Calu3 (cell line): ENCODE measurements around the gene GCNT2. TPM values are rescaled to one million over a fixed set of nuclear protein-coding genes. Genes with fewer than 3 reads are reported as not detected.

ENCODE experiments used
- BruUV-seq: library from RNA; stranded (reverse); fragments of 400-500 nt; replicated peaks from 2 replicates; lab custom pipeline; 2021; lab: Mats Ljungman, UMichigan
- CTCF ChIA-PET: fragments of 300-600 bp; sonication (Branson Sonifier 250); formaldehyde crosslinking; loops from one replicate; lab custom pipeline; 2022; ENCODE audit warnings: antibody characterized with exemption; lab: Charles Lee
- DNase-seq: peaks from one replicate; pipeline ENCODE4 v3.0.0; 2022
- H3K27ac Mint-ChIP-seq: one replicate; pipeline ENCODE4 v1.8.0; 2022; ENCODE audit warnings: mixed read lengths; ENCODE audit not compliant: unreplicated experiment
- H3K27me3 Mint-ChIP-seq: one replicate; pipeline ENCODE4 v1.8.0; 2022; ENCODE audit warnings: mixed read lengths; ENCODE audit not compliant: unreplicated experiment
- H3K36me3 Mint-ChIP-seq: one replicate; pipeline ENCODE4 v1.8.0; 2022; ENCODE audit warnings: mild to moderate bottlenecking, moderate library complexity, mixed read lengths; ENCODE audit not compliant: insufficient read depth, unreplicated experiment
- H3K4me1 Mint-ChIP-seq: one replicate; pipeline ENCODE4 v1.8.0; 2022; ENCODE audit warnings: mild to moderate bottlenecking, low read depth, mixed read lengths; ENCODE audit not compliant: unreplicated experiment
- H3K4me3 Mint-ChIP-seq: one replicate; pipeline ENCODE4 v1.8.0; 2022; ENCODE audit warnings: mild to moderate bottlenecking, low read depth, moderate library complexity, mixed read lengths; ENCODE audit not compliant: unreplicated experiment
- H3K9me3 Mint-ChIP-seq: one replicate; pipeline ENCODE4 v1.8.0; 2022; ENCODE audit warnings: low read depth, mixed read lengths; ENCODE audit not compliant: unreplicated experiment
- CTCF ChIP-seq: fragments of 200-600 bp; IDR thresholded peaks from one replicate; pipeline ENCODE4 v1.8.0; 2022; ENCODE audit warnings: antibody characterized with exemption; ENCODE audit not compliant: unreplicated experiment
- intact Hi-C: fragments of 100-400 bp; cut with micrococcal nuclease; formaldehyde crosslinking; loops from one replicate; pipeline ENCODE4 v1.10.0; 2022; ENCODE audit not compliant: unreplicated experiment
- total RNA-seq: library from RNA; stranded (reverse); gene quantifications from 2 replicates; pipeline ENCODE4 v1.2.3, GENCODE V29; 2022

GCNT2 gene
- total RNA-seq, 1 experiment from 2014 or later = 18.0 TPM

GRCh38 chr6:10535193-10535592 lies 14.0 kb downstream of the GCNT2 start:
- Mint-ChIP-seq H3K27me3 (no peaks in the 10 kb centered on the region), H3K4me3 (no peak overlapping the region), H3K4me1 (peaks cover 18% of the 10 kb centered on the region), H3K9me3 (no peaks in the 10 kb centered on the region), H3K27ac (no peak overlapping the region), H3K36me3 (peaks cover 22% of the 10 kb centered on the region)
- no peak for DNase-seq
- CTCF ChIA-PET = no interaction called here
- no peak for TF ChIP-seq CTCF
- intact Hi-C loops = no loop called here
- BruUV-seq = no TSS peak

DNA sequence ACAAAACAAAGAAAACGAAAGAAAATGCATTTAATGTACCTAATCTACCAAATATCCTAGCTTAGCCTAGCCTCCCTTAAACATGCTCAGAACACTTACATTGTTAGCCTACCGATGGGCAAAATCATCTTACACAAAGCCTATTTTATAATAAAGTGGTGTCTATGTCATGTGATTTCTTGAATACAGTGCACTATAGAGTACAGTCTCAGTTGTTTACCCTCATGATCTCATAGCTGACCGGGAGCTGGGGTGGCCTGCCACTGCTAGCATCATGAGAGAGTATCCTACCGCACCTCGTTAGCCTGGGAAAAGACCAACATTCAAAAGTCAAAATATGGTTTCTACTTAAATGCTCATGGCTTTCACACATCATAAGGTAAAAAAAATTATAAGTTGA lies 16.6 kb downstream of the GCNT2 start:
- intact Hi-C loops = no loop called here
- H3K4me1 Mint-ChIP-seq = peaks cover 8% of the 10 kb centered on the region
- TF ChIP-seq CTCF = no peak
- no TSS peak for BruUV-seq
- H3K27me3 Mint-ChIP-seq = no peaks in the 10 kb centered on the region
- no peak overlapping the region for H3K27ac Mint-ChIP-seq
- CTCF ChIA-PET = no interaction called here
- H3K36me3 Mint-ChIP-seq = peaks cover 3% of the 10 kb centered on the region
- no peak for DNase-seq
- H3K9me3 Mint-ChIP-seq = no peaks in the 10 kb centered on the region
- H3K4me3 Mint-ChIP-seq = no peak overlapping the region

- Mint-ChIP-seq H3K36me3 (no peaks in the 10 kb centered on the region), H3K9me3 (no peaks in the 10 kb centered on the region), H3K27ac (no peak overlapping the region), H3K4me1 (peaks cover 8% of the 10 kb centered on the region), H3K4me3 (no peak overlapping the region), H3K27me3 (no peaks in the 10 kb centered on the region)
- intact Hi-C loops = no loop called here
- no peak for DNase-seq
- CTCF ChIA-PET = no interaction called here
- BruUV-seq = no TSS peak
- no peak for TF ChIP-seq CTCF
Observed at GRCh38 chr6:10540073-10540746, 19.1 kb downstream of the GCNT2 start.

GRCh38 chr6:10541591-10541990 lies 20.4 kb downstream of the GCNT2 start:
- no peaks in the 10 kb centered on the region for H3K36me3 Mint-ChIP-seq

More at GRCh38 chr6:10541591-10541990, 20.4 kb downstream of the GCNT2 start:
- Mint-ChIP-seq H3K4me3 (no peak overlapping the region), H3K4me1 (peaks cover 8% of the 10 kb centered on the region), H3K27ac (no peak overlapping the region), H3K27me3 (no peaks in the 10 kb centered on the region), H3K9me3 (no peaks in the 10 kb centered on the region)
- no TSS peak for BruUV-seq
- CTCF ChIA-PET = no interaction called here
- intact Hi-C loops = no loop called here
- DNase-seq = no peak
- no peak for TF ChIP-seq CTCF
